NCI-H2196 treated with DMSO at 0.1 percent for 48 hours (cell line): ENCODE results near the gene RBM47.

Experiments
- DNase-seq: peaks from one replicate; lab custom pipeline; 2025; ENCODE audit not compliant: unreplicated experiment; lab: John Stamatoyannopoulos, UW

RBM47 gene

GRCh38 chr4:40380647-40381046 lies 249.0 kb downstream of the RBM47 start:
- no peak for DNase-seq

- no peak for DNase-seq
Observed at GRCh38 chr4:40379248-40379647, 250.4 kb downstream of the RBM47 start.

GRCh38 chr4:40378619-40379018 lies 251.0 kb downstream of the RBM47 start:
- no peak for DNase-seq

- DNase-seq = peak; percentile 10
Observed at GRCh38 chr4:40377512-40378365, 251.9 kb downstream of the RBM47 start.

GRCh38 chr4:40375620-40376019 lies 254.0 kb downstream of the RBM47 start:
- DNase-seq = no peak

GRCh38 chr4:40375095-40375494 lies 254.6 kb downstream of the RBM47 start:
- no peak for DNase-seq

- DNase-seq = no peak
Observed at GRCh38 chr4:40373636-40374035, 256.0 kb downstream of the RBM47 start.
